CD14-positive monocyte (primary cell): ENCODE results near the gene TOM1L2. TPM values are rescaled to one million over a fixed set of nuclear protein-coding genes. Genes with fewer than 3 reads are reported as not detected.
A peak's percentile ranks its signal among the peaks of the same experiment; 100 is the strongest.

Experiments used
- DNase-seq, 3 donors: peaks; one replicate each; pipeline ENCODE4 v3.0.0-alpha.2; 2011 to 2022
- H2AFZ ChIP-seq: 2 replicates; pipeline ENCODE4 v1.6.0; 2012; ENCODE audit warnings: mild to moderate bottlenecking, low read depth, low read length, inconsistent platforms; ENCODE audit not compliant: insufficient read depth, poor library complexity, severe bottlenecking
- H3K27ac ChIP-seq, 2 donors: 1 replicate in 1 of 2; 2 replicates in 1 of 2; pipeline ENCODE4 v1.5.1; 2012 to 2013; ENCODE audit warnings: low read length in 2 of 2, control low read depth in 1 of 2, inconsistent platforms in 1 of 2, low read depth in 1 of 2, mild to moderate bottlenecking in 1 of 2
- H3K27me3 ChIP-seq, 2 donors: one replicate each; pipeline versions ENCODE4 v1.6.0 to v1.6.1; 2011 to 2013; ENCODE audit warnings: low read length in 2 of 2; ENCODE audit not compliant: control insufficient read depth in 2 of 2, insufficient read depth in 2 of 2
- H3K36me3 ChIP-seq, 2 donors: replicated peaks in 1 of 2; 1 replicate in 1 of 2; 2 replicates in 1 of 2; pipeline versions ENCODE4 v1.5.1 to v1.6.1; 2012 to 2013; ENCODE audit warnings: low read length in 2 of 2, control low read depth in 1 of 2, inconsistent platforms in 1 of 2, mild to moderate bottlenecking in 1 of 2; ENCODE audit not compliant: insufficient read depth in 2 of 2, control insufficient read depth in 1 of 2
- H3K4me1 ChIP-seq, 2 donors: 1 replicate in 1 of 2; 2 replicates in 1 of 2; pipeline versions ENCODE4 v1.5.1 to v1.6.1; 2012 to 2013; ENCODE audit warnings: low read length in 2 of 2, control low read depth in 1 of 2, inconsistent platforms in 1 of 2, mild to moderate bottlenecking in 1 of 2, moderate library complexity in 1 of 2; ENCODE audit not compliant: insufficient read depth in 2 of 2, control insufficient read depth in 1 of 2
- H3K4me2 ChIP-seq: replicated peaks from 2 replicates; pipeline ENCODE3; 2012; ENCODE audit warnings: low read length, moderate library complexity, mild to moderate bottlenecking; ENCODE audit not compliant: poor library complexity, severe bottlenecking; ENCODE audit errors: extremely low read depth
- H3K4me3 ChIP-seq, 3 experiments: fragments of 200-600 bp in 1 of 3; sonication (generic) in 1 of 3; replicated peaks in 1 of 3; 1 replicate in 2 of 3; 2 replicates in 1 of 3; pipeline ENCODE4 v1.5.1; 2011 to 2013; ENCODE audit warnings: low read length in 3 of 3, mild to moderate bottlenecking in 3 of 3, control low read depth in 2 of 3, low read depth in 2 of 3, inconsistent platforms in 1 of 3, moderate library complexity in 1 of 3
- H3K79me2 ChIP-seq: 2 replicates; pipeline ENCODE4 v1.6.0; 2012; ENCODE audit warnings: mild to moderate bottlenecking, control low read depth, inconsistent platforms, low read length, moderate library complexity; ENCODE audit not compliant: insufficient read depth
- H3K9ac ChIP-seq: 2 replicates; pipeline ENCODE4 v1.6.0; 2017; ENCODE audit warnings: low read length, mild to moderate bottlenecking; ENCODE audit not compliant: insufficient read depth, poor library complexity, severe bottlenecking
- H3K9me3 ChIP-seq, 2 donors: replicated peaks in 1 of 2; 1 replicate in 1 of 2; 2 replicates in 1 of 2; pipeline versions ENCODE4 v1.5.1 to v1.6.1; 2012 to 2013; ENCODE audit warnings: low read length in 2 of 2, control low read depth in 1 of 2; ENCODE audit not compliant: control insufficient read depth in 1 of 2, insufficient read depth in 1 of 2
- H4K20me1 ChIP-seq: 2 replicates; pipeline ENCODE4 v1.6.0; 2012; ENCODE audit warnings: mild to moderate bottlenecking, low read length, control low read depth, moderate library complexity; ENCODE audit not compliant: insufficient read depth
- H3K27ac Mint-ChIP-seq, 7 donors: one replicate each; pipeline ENCODE4 v1.8.0; 2020; ENCODE audit warnings: mild to moderate bottlenecking in 7 of 7, mixed read lengths in 7 of 7, moderate library complexity in 6 of 7, inconsistent platforms in 2 of 7
- H3K27me3 Mint-ChIP-seq, 3 donors: one replicate each; pipeline ENCODE4 v1.8.0; 2021 to 2022; ENCODE audit warnings: low read depth in 3 of 3, mild to moderate bottlenecking in 3 of 3, mixed read lengths in 3 of 3, moderate library complexity in 3 of 3, inconsistent platforms in 1 of 3
- H3K36me3 Mint-ChIP-seq, 2 donors: one replicate each; pipeline ENCODE4 v1.8.0; 2020; ENCODE audit warnings: mixed read lengths in 2 of 2, inconsistent platforms in 1 of 2, mild to moderate bottlenecking in 1 of 2
- H3K4me1 Mint-ChIP-seq: one replicate; pipeline ENCODE4 v1.8.0; 2020; ENCODE audit warnings: mild to moderate bottlenecking, mixed read lengths
- H3K4me3 Mint-ChIP-seq, 2 donors: one replicate each; pipeline ENCODE4 v1.8.0; 2020; ENCODE audit warnings: mild to moderate bottlenecking in 2 of 2, mixed read lengths in 2 of 2, moderate library complexity in 1 of 2
- H3K9me3 Mint-ChIP-seq, 7 donors: one replicate each; pipeline ENCODE4 v1.8.0; 2020 to 2022; ENCODE audit warnings: mixed read lengths in 7 of 7, mild to moderate bottlenecking in 6 of 7, moderate library complexity in 6 of 7, inconsistent platforms in 2 of 7
- CTCF ChIP-seq: fragments of 200-600 bp; IDR thresholded peaks from one replicate; pipeline ENCODE4 v1.8.0; 2022; ENCODE audit warnings: antibody characterized with exemption, mild to moderate bottlenecking
- WGBS: methylation state at CpG from one replicate; pipeline ENCODE4 v1.1.5; 2013; ENCODE audit warnings: missing lambda C conversion rate; ENCODE audit not compliant: insufficient coverage; 5-methylcytosine and 5-hydroxymethylcytosine counted together
- intact Hi-C, 2 donors: fragments of 100-400 bp; cut with micrococcal nuclease; formaldehyde crosslinking; loops; one replicate each; pipeline versions ENCODE4 v1.15.0 to v1.15.1; 2023
- polyA plus RNA-seq, 3 donors: library from polyadenylated mRNA; depleted of rRNA in 1 of 3; unstranded in 2 of 3; stranded (reverse) in 1 of 3; fragments of 300-500 nt in 2 of 3; fragments of >200 nt in 1 of 3; fragmentation: Illumina TruSeq in 2 of 3; gene quantifications; 1 replicate in 2 of 3; 2 replicates in 1 of 3; pipeline ENCODE4 v1.2.3, GENCODE V29; 2012 to 2021

Gene TOM1L2
- polyA plus RNA-seq, 3 donors, result 1.7 to 28.2 (median 2.8) TPM

DNA sequence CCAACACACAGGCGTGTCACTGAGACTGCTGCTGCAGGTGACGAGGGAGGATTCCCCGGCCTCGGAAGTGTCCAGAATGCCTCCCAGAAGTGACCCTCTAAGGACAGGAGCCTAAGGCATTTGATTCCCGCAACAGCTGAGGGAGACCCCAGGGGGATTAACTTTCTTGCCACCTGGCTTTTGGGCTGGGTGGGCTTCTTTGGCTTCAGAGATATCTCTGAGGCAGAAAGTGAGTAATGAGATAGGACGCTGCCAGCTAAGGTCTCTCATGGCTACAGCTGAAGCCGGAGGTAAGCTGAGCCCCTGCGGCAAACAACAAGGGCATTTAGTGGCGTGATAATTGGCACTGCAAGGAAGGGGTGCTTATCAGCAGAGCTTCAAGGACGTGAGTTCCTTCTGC lies 17.4 kb upstream of the TOM1L2 start:
- Mint-ChIP-seq H3K36me3 (no peaks in the 10 kb centered on the region), H3K9me3 (peaks cover 0 to 2% (median 0%) of the 10 kb centered on the region in 7 donors), H3K27me3 (peaks cover 0 to 7% (median 3%) of the 10 kb centered on the region in 3 donors), H3K4me3 (no peak overlapping the region), H3K27ac (peak overlapping the region in 1 of 7 donors; percentile 36), H3K4me1 (peaks cover 3% of the 10 kb centered on the region)
- H3K4me2 ChIP-seq, result no peak overlapping the region
- H3K9me3 ChIP-seq, result no peaks in the 10 kb centered on the region
- H3K79me2 ChIP-seq, result no peaks in the 10 kb centered on the region
- TF ChIP-seq CTCF, result no peak
- H3K9ac ChIP-seq, result no peak overlapping the region
- H3K4me3 ChIP-seq, result no peak overlapping the region
- 96% methylated on average over 10 of the region's 10 CpGs for WGBS
- H3K27ac ChIP-seq, result no peak overlapping the region
- H3K4me1 ChIP-seq, result no peaks in the 10 kb centered on the region
- H3K36me3 ChIP-seq, result no peaks in the 10 kb centered on the region
- intact Hi-C loops, result loop anchor here in 1 of 2 donors (5.0 kb wide), 1 partner anchor 38 kb away; no protein-coding TSS in a partner anchor
- H2AFZ ChIP-seq, result no peak overlapping the region
- no peak for DNase-seq
- H3K27me3 ChIP-seq, result no peaks in the 10 kb centered on the region
- H4K20me1 ChIP-seq, result no peaks in the 10 kb centered on the region

DNA sequence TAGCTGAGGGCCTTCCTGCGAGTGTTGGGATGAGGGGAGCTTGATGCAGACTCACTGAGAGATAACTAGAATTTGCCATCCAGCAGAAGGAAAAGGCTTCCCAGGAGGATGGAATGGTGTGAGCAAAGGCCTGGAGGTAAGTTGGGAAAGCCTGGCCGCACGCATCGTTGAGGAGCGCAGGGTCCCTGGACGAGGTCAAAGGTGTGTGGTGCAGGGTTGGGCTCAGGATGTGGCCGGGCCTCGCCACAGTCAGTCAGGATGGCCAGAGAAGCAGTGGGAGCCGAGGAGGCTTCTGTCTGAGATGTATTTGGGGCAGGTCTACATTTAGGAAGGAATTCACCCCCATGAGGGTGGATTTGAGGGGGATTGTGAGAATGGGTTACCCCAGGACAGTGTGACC lies 16.9 kb upstream of the TOM1L2 start:
- 98% methylated on average over 9 of the region's 9 CpGs for WGBS
- Mint-ChIP-seq H3K27ac (peak overlapping the region in 1 of 7 donors; percentile 57), H3K36me3 (no peaks in the 10 kb centered on the region)

More for the DNA sequence above, 16.9 kb upstream of the TOM1L2 start:
- no peaks in the 10 kb centered on the region for H3K4me1 Mint-ChIP-seq
- Histone ChIP-seq H3K4me2 (no peak overlapping the region), H3K79me2 (no peaks in the 10 kb centered on the region), H3K27ac (no peak overlapping the region), H3K9me3 (no peaks in the 10 kb centered on the region), H4K20me1 (no peaks in the 10 kb centered on the region), H3K27me3 (no peaks in the 10 kb centered on the region), H2AFZ (no peak overlapping the region), H3K36me3 (no peaks in the 10 kb centered on the region), H3K9ac (no peak overlapping the region), H3K4me3 (no peak overlapping the region), H3K4me1 (no peaks in the 10 kb centered on the region)
- peaks cover 0 to 2% (median 0%) of the 10 kb centered on the region in 7 donors for H3K9me3 Mint-ChIP-seq
- no peak for DNase-seq
- intact Hi-C loops, result no loop called here
- no peak overlapping the region for H3K4me3 Mint-ChIP-seq
- no peak for TF ChIP-seq CTCF
- peaks cover 0 to 7% (median 3%) of the 10 kb centered on the region in 3 donors for H3K27me3 Mint-ChIP-seq
